Stimulated activated CD4-positive, alpha-beta T cell treated with anti-CD3 and anti-CD28 coated beads, Interleukin-1b, Interleukin-23, amount 100 ng/mL, for 1 hour (primary cell): ENCODE data around the gene DDX39B.
"Not testable (repeated sequence)": the region's sequence is repeated elsewhere in the genome, so short reads cannot be mapped to it uniquely, and the experiment has no call there.

Experiments
- DNase-seq, 2 donors: peaks; one replicate each; pipeline ENCODE4 v3.0.0-alpha.2; 2020; ENCODE audit warnings: low read depth in 2 of 2

Gene DDX39B

DNA sequence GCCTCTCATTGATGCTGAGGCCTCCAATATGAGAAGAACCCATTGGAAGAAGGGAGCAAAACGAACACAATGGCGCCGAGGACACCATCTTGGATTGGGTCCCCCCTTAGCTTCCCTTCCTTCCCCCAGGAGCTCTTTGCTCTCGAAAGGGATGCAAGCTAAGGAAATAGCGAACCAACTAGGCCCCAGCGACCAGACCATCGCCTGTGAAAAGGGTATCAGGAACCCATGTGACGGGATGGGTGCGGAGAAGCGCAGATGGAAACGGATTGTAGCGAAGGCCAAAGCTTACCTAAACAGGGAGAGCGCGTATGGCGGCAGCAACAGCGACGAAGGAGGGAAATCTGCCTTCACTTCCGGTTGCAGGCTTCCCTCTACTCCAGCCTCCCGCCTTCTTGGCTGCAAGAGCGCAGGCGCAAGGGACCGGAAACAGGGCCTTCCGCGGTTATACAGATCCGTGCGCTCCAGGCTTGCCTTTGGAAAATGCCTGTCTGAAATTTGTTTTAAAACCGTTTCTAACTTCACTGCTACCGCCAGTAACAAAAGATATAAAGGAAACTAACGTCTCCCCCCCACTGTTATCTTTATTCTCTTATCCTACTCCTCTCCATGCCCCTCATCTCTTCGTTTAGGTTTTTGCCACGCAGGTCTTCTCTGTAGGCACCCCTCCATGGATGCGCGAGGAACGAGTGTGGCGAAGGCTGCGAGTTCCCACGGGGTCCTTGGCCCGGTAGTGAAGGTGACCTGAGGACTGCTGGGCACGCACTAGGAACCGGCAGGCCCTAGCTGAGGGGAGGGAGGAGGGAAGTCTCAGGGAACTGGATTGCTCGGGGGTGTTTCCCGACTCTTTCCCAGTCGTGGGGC, at the start of gene DDX39B:
DDX39B (minus strand) TSS at position 346 of the 864 bp plus-strand sequence. CDS start 1,471 bp downstream, outside the sequence.
- DNase-seq: peak; percentile 66 to 88

DNA sequence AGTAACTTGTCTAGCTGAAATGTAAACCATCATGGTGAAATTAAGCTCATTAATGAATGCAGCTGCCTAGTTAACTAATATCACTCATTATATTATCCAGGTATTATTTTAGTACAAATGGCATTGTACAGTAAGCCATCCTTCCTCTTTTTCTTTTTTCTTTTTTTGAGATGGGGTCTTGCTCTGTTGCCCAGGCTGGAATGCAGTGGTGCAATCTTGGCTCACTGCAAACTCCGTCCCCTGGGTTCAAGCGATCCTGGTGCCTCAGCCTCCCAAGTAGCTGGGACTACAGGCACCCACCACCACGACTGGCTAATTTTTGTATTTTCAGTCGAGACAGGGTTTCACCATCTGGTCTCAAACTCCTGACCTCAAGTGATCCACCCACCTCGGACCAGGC, 48.9 kb upstream of the DDX39B start:
- DNase-seq: not testable (repeated sequence)

DNA sequence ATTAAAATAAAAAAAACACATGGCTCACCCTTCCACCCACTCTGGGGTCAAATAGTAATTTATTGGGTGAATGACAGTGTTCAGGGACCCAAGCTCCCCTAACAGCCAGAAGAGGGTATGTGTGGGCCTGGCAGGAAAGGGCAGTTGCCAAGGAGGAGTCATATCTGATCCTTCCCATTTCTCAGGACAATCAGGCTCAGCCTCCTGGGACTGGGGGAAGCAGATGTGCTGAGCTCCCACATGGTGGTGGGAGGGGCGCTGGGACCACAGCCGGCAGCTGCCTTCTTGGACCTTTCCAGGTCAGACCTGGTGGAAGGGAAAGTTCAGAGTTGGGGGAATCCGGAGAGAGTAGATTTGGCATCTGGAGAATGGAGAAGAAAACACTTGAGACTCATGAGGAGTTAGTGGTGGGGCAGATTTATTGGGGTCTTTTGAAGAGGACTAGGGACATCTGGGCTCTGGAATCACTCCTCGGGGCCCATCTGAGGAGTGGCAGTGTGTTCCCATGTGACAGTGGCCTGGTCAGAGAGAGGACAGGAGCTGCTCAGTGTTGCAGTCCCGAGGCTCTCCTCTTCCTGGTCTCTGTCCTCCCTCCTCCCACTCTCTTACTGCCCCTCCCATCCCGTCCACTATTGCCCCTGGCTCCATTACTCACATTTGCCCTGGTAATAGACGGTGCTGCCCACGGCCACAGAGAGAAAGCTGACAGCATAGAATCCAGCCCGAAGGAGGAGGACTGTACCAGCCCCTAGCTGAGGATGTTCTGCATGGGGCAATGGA, 47.3 kb upstream of the DDX39B start:
- DNase-seq: no peak

DNA sequence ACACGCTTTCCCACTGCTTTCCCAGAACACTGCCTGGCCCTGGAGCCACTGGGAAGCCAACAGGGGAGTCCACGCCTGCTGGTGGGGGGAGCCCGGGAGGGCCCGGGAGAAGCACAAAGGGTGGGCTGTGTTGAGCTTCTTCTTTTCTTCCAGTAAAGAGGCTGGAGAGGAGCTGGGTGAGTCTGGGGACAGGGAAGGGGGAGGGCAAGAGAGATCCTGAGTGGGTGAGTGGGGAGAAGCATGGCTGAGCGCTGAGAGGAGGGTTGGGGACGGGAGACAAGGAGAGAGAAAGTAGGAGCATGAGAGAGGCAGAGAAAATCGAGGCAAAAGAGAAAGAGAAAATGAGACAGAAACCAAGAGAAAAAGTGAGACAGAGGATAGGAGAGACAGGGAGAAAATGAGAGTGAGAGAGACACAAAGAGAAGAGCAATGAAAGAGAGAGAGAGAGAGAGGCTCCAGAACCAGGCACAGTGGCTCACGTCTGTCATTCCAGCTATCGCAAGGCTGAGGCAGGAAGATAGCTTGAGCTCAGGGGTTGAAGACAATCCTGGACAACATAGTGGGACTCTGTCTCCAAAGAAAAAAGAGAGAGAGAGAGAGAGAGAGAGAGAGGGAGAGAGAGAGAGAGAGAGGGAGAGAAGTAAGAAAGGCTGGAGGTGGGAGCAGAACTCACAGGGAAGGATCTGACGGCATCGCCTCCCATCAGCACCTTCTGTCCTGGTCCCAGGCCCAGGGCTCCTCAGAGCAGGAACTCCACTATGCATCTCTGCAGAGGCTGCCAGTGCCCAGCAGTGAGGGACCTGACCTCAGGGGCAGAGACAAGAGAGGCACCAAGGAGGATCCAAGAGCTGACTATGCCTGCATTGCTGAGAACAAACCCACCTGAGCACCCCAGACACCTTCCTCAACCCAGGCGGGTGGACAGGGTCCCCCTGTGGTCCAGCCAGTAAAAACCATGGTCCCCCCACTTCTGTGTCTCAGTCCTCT, 46.3 kb upstream of the DDX39B start:
- no peak for DNase-seq

DNA sequence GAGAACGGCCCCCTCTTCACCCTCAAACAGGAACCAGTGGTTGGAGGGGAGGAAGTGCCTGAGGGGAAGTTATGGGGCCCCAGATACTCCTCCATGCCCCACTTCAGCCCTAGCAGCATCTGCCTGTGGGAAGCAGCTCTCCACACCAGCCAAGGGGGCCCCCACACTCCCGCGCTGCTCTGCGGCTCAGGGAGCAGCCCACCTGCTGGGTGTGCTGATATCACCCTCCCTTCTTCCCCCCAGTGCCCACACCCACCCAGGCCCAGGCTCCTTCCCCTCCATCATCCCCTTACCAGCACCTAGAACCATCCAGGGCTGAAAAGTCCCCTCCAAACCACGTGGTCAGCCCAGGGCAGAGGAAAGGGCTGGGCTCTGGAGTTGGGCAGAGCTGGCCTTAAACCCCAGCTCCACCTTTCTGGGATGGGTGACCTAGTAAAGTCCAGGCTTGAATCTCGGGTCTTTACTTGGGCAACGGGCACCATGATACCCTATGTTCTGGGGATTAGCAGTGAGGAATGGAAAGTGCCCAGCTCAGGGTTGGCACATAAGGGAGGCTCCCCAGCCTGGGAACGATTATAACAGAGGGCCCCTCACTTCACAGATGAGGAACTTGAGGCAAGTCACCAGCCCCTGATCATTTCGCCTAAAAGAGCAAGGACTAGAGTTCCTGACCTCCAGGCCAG, 44.9 kb upstream of the DDX39B start:
- DNase-seq: no peak

DNA sequence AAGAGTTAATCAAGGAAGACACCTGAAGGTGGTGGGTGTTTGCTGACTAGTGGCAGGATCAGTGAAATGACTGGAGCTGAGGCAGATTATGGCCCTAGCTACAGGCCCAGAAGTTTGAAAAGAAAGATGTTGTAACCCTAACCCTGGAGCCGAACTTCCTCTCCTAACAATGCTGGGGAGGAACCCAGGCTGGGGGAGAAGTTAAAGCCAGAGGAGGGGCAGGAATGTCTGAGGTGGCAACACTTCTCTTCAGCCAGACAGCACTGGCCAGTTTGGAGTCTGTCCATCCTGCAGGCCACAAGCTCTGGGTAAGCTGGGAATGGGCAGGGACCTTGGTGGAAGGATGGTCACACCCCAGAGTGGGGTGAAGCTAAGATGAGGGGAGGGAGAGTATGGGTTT, 44.2 kb upstream of the DDX39B start, which contains the start of gene LST1:
LST1 (plus strand) TSS at position 270 of the 400 bp plus-strand sequence. CDS start 1,023 bp downstream, outside the sequence.
- DNase-seq: no peak

DNA sequence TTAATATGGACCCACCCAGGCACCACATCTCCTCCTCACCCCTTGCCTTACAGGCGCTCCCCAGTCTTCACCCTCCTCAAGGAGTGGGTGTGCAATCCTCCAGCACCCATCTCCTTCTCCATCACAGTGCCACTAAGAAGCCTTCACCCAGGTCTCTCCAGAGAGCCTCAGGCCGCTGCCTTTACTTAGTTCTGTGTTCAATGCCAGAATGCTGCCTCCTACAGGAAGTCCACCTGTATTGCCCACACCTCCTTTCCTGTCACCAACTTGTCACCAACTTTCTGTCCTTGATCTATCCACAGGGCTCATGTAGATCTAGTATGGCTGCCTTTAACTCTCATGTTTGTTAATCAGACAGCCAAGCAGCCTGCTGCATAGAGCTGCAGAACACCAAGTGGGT, 43.7 kb upstream of the DDX39B start:
- no peak for DNase-seq

DNA sequence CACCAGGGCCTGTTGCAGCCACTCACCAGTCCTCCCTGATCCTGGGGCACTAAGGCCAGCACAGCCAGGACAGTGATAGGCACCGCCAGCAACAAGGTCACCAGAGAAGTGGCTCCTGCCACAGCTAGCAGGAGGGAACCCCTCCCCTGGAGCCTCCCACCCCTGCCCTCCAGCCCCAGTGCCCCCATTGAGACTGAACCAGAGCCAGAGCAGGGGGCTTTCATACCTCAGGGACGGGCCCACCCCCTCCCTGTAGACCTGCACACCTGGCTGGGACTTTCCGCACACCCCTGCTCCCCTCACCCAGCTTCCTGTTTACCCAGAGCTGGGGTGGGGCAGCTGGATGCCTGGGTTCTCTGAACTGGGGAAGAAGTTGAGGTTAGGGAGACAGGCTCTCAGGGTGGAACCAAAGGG, 40.4 kb upstream of the DDX39B start, which contains the start of gene LTB:
LTB (minus strand) TSS at position 195 of the 414 bp plus-strand sequence; CDS start at position 188, 7 bp downstream.
- peak in 1 of 2 donors; percentile 55 for DNase-seq

DNA sequence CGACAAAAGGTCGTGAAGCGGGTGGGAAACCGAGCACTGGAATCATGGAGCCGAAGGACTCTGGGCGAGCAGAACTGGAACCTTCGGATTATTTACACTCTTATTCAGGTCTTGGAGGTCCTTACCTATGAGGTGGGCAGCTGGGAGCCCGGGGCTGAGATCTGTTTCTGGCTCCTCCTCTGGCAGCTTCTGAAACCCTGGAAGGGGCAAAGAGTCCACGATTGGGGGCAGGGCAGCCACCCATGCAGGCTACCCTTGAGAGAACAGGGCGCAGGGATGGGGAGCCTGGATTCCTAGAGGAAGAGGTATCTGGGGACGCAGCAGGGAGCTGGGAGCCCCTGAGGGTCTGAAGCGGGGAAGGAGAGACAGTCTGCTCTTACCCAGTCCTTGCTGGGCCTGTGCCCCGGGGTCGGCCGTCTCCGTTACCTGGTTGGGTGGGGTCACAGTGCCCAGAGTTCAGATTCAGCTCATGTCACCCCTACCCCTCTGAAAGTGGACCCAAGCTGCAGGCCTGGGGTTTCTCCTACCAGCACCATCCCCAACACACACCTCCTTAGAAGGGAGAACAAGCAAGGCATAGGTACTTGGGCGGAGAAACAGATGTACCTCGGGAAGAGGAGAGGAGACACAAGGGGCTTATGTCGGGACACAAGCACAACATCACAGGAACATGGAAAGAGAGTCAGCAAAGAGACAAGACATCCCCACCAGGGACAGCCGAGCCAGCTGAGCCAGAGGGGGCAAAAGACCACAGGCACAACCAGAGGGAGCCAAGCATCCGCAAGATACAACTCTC, 39.8 kb upstream of the DDX39B start:
- no peak for DNase-seq

DNA sequence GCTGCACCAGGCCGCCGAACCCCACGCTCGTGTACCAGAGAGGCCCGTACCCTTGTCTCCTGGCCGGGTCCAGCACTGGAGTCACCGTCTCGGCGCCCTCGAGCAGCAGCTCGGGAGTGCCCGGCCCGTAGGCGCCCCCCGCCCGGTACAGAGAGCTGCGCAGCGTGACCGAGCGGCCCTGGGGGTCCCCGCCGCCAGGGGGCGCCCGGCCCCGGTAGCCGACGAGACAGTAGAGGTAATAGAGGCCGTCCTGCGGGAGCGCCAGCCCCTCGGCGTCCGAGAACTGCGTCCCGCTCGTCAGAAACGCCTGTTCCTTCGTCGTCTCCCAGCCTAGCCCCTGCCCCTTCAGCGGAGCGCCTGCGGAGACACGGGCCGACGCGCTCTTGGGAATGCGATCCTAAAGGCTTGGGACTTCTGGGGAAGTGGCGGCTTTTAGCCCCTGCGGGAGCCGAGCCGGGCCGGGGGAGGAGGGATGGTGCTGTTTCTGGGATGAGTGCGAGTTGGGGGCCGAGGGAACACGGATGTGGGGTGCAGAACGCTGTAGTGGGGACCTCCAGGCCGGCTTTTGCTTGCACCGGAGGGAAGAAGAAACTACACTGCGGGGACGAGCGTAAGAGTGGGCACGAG, 39.1 kb upstream of the DDX39B start:
- peak; percentile 87 to 89 for DNase-seq

DNA sequence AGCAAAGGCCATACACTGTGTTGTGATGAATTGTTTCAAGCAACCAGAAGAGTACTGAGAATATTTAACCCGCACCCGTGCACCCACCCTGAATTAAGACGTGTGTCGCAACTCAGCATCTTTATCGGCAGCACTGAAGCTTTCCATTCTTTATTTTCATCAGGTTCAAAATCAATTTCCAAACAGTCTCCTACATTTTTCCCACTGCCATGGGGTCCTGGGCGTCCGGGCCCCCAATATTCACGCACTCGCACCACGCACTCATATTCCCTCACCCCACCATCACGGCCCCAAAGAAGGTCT, 38.6 kb upstream of the DDX39B start:
- no peak for DNase-seq

DNA sequence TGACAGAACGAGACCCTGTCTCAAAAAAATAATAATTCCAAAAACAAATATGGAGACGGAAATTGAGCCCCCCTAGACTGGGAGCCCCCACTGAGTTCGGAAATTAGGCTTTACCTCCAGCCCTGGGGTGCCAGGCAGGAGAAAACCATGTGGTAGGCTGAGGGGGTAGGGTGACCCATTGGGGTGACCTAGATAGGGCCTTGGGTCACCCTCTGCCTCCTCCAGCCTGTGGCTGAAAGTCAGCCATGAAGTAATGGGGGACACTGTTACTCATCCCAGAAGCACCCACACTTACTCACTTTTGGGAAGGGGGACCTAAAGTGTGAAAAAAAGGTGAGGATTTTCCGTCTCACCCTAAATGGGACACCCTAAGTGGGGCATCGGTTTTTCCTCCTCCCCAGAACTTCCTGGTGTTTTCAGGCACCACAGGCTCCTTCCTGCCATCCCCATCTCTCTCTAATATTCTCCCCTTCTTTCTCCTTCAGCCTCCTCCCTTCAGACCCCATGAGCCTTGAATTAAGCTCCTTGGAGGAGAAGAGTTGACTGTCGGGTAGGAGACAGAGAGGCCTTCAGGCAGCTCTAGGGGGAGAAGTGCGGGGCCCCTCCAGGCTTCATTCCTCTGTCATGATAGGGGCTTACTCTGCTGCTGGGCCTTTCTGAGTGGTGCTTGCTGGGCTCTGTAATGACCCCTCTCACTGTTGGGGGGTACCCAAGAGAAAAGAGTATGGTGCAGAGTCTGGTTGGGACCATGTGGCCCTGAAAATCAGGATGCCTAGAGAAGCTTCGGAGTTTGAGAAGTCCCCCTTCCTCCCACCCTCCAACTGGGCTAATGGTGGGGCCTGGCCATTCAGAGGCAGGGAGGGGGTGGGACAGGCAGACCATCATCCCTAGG, 38.0 kb upstream of the DDX39B start:
- DNase-seq: no peak

DNA sequence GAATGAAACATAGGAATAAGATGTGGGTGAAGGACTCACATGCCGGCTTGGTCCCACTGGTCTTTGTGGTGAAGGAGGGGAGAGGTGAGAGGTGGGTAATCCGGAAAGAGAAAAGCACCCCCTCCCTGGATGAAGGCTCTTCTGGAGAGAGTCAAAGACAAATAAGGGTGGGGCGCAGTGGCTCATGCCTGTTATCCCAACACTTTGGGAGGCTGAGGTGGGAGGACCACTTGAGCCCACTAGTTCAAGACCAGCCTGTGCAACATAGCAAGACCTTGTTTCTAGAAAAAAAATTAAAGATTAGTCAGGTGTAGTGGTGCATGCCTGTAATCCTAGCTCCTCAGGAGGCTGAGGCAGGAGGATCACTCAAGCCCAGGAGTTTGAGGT, 37.3 kb upstream of the DDX39B start:
- no peak for DNase-seq

DNA sequence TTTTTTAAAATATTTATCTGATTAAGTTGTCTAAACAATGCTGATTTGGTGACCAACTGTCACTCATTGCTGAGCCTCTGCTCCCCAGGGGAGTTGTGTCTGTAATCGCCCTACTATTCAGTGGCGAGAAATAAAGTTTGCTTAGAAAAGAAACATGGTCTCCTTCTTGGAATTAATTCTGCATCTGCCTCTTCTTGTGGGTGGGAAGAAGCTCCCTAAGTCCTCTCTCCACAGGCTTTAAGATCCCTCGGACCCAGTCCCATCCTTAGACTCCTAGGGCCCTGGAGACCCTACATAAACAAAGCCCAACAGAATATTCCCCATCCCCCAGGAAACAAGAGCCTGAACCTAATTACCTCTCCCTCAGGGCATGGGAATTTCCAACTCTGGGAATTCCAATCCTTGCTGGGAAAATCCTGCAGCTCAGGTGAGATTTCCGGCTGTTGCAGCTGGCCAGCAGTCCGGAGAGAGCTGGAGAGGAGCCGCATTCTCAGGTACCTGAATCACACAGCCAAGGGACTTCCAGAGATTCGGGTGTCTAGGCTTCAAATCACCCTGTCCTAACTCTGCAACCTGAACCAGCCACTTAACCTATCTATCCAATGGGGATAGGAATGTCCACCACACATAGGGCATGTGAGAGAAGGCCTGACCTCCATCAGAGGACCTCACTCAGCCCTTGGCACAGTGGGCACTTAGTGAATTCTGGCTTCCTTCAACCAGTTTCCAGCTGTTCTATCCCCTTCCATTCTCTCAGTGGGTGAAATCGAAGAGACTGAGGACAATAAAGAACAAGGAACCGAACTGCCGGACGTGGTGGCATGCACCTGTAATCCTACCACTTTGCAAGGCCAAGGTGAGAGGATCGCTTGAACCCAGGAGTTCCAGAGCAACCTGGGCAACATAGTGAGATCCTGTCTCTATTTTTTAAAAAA, 36.6 kb upstream of the DDX39B start:
- DNase-seq: peak in 1 of 2 donors; percentile 48

DNA sequence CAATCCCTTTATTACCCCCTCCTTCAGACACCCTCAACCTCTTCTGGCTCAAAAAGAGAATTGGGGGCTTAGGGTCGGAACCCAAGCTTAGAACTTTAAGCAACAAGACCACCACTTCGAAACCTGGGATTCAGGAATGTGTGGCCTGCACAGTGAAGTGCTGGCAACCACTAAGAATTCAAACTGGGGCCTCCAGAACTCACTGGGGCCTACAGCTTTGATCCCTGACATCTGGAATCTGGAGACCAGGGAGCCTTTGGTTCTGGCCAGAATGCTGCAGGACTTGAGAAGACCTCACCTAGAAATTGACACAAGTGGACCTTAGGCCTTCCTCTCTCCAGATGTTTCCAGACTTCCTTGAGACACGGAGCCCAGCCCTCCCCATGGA, 35.8 kb upstream of the DDX39B start:
- DNase-seq: no peak

DNA sequence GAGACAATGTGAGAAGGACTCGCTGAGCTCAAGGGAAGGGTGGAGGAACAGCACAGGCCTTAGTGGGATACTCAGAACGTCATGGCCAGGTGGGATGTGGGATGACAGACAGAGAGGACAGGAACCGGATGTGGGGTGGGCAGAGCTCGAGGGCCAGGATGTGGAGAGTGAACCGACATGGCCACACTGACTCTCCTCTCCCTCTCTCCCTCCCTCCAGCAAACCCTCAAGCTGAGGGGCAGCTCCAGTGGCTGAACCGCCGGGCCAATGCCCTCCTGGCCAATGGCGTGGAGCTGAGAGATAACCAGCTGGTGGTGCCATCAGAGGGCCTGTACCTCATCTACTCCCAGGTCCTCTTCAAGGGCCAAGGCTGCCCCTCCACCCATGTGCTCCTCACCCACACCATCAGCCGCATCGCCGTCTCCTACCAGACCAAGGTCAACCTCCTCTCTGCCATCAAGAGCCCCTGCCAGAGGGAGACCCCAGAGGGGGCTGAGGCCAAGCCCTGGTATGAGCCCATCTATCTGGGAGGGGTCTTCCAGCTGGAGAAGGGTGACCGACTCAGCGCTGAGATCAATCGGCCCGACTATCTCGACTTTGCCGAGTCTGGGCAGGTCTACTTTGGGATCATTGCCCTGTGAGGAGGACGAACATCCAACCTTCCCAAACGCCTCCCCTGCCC, 35.2 kb upstream of the DDX39B start:
- no peak for DNase-seq
